ENCODE measurements around the gene TMOD3.

TMOD3 gene

DNA sequence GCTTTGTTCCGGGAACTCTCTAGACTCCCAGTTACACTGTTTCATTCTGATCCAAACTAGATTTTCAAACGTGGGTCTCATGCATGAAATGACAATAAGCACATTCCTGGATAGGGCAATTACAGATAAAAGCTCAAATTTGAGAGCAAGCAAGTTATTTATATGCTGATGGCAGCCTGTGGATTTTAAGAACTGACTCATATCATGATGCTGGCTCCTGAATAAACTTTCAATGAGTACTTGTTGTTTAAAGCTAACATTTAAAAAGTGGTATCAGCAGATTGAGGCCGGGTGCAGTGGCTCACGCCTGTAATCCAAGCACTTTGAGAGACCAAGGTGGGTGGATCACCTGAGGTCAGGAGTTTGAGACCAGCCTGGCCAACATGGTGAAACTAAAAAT, 75.5 kb downstream of the TMOD3 start:
- in situ Hi-C loops (cut with HindIII; ENCODE audit: low sequenced_read_pairs) = no loop called here

DNA sequence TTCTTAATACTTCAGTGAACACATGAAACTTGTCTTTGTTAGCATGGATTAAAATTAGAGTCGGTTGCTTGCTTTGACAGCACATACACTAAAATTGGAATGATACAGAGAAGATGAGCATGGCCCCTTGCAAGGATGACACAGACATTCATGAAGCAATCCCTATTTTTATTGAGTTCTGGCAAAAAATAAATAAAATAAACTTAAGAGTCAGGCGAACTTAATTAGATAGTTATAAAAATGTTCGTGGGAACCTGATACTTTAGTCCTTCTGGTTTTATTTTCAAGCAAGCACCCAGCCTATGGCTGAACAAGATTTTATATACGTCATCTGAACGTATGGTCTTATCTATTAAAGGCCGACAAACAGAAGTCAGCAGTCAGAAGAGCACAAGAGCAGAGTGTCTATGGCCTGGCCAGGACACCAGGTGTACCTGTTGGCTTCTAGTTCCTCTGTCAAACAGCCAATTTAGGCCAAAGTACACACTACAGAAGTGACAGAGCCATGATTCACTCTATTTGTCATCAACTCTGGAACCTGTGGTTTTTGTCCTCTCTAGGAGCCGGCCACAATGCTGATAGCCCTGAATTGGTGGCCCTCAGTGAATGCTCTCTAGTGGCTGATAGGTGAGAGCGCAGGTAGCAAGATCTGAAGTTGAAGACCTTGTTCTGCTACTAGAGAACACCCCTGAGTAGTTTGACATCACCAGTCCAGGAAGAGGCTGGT, 77.8 kb downstream of the TMOD3 start:
- in situ Hi-C loops (cut with HindIII; ENCODE audit: low sequenced_read_pairs) = no loop called here

DNA sequence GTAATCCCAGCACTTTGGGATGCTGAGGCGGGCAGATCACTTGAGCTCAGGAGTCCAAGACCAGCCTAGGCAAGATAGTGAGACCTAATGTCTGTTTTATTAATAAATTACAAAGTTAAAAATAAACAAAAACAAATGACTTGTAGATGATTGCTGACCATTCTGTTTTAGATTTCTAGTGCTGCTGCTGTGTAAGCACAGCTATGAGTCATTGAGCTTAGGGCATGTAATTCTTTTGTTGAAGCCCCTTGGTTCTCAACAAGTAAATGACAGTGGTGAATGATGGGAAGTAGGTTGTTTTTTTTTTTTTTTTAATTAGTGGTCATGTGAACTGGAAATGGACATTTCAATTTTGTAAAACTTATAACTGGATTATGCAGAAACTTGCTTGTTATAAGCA, 78.9 kb downstream of the TMOD3 start:
- in situ Hi-C loops (cut with HindIII; ENCODE audit: low sequenced_read_pairs) = no loop called here

DNA sequence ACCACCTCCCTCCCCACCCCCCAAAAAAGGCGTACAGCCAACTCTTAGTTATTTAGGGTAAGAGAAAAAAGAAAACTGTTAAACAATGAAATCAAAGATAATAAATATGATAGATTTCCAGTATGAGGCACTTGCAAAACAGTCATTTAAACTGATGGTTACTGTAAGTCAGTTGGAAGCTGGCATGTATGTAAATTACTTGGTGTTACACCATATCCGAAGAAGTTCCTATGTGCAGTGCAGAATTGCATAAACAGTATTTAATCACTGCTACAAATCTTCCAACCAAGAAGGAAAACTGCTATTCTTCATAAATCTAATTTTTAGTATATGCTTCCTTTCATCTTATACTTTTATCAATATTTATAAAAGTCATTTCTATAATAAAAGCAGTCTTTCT, 80.1 kb downstream of the TMOD3 start:
- in situ Hi-C loops (cut with HindIII; ENCODE audit: low sequenced_read_pairs) = no loop called here

DNA sequence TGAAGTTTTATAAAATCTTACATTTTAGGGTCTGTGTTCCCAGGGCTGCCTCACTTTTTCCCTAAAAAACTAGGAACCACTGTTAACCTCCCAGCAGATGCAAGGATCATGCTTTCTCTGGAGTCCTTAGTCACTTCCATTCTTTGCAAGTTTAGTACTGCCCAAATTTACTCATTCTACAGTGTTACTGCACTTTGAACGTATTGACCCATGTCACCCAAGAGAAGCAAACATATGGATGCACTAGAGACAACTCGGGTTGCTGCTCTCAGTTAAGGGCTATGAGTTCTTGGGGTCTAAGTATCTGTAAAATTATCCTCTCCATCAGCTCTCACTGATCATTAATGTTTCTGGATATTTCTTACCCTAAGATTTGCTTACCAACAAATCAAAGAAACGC, 83.1 kb downstream of the TMOD3 start:
- in situ Hi-C loops (cut with HindIII; ENCODE audit: low sequenced_read_pairs) = no loop called here

DNA sequence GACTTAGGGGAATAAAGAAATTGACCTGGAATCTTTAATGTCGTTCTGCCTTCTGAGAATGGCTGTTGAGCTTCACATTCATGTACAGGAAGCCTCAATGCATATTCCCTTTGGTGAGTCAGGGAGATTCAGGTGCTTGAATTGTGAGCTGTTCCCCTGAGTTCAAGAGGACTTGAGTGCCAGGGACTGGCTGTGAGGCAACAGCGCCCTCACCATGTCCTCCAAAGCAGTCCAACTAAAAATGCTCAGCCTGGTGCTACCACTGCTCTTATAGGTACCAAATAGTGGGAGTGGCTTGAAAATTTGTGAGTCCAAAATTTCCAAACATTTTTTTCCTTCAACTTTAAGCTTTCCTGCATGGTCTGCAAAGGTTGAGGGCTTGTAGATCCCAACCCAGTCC, 88.0 kb downstream of the TMOD3 start:
- in situ Hi-C loops (cut with HindIII; ENCODE audit: low sequenced_read_pairs) = no loop called here

DNA sequence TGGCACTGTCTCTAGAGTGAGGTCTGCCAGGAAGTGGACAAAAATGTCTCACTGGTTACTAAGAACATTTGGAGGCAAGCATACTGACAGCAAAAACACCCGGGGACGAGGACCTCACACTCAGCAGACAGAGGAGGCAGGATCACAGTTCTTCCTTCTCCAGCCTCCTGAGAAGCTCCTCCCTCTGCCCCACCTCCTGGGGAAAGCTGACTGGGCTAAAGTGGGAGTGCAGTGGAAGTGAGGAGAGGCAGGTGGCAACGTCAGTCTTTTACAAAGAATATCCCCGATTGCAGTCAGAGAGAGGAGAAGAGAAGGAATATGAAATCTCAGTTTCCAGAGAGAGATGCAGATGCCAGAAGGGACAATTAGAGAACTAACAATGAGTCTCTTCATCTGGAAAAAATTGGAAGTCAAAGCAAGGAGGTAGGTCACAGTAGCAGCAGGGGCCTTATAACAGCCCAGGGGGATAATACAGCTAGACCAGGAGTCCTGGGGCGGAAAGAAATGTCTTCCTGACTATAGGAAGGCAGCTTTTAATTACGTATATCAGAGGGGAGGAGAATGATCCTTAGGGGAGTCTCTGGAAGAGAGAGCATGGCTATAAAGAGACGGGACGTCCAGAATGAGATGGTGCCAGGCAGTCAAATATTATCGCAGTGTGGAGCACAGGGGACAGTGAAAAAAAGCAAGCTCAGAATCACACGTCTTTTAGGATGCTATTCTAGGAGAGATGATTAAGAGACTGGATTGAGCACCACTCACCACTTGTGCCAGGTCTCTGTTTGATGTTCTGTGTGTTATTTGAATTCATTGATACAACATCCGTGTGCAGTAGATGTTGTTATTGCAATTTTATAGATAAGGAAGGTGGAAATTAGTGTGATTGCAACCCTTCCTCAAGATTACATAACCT, 95.0 kb downstream of the TMOD3 start:
- in situ Hi-C loops (cut with HindIII; ENCODE audit: low sequenced_read_pairs) = no loop called here

DNA sequence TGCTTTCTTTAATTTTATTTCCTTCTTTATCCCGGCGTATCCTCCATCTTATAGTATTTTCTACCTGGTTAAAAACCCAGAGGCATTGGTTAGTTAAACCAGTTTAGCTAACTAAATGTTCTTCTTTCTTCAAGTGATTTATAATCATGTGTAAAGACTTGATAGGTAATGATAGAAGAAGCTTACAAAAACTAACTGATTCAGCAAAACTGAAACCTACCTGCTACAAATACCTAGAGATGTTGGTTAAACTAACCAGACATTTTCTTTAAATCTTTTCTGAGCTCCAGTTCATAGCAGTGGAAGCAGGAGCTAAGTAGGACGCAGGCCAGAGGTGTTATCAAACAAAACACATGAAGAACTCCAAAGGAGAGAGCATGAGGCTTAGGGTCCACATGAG, 97.4 kb downstream of the TMOD3 start:
- in situ Hi-C loops (cut with HindIII; ENCODE audit: low sequenced_read_pairs) = no loop called here

DNA sequence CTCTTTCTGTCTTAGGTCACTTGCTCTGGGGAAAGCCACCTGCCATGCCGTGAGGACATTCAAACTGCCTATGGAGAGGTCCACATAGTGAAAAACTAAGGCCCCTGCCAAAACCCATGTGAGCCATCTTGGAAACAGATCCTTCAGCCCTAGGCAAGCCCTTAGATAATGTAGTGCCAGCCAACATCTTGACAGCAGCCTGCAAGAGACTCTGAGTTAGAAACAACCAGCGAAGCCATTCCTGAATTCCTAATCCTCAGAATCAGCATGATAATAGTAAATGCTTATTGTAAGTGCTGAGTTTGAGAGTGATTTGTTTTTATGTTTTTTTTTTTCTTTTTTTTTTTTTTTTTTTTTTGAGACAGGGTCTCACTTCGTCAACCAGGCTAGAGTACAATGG, 101.6 kb downstream of the TMOD3 start:
- in situ Hi-C loops (cut with HindIII; ENCODE audit: low sequenced_read_pairs) = loop anchor here (5.0 kb wide), 1 partner anchor 44 kb away; no protein-coding TSS in a partner anchor

DNA sequence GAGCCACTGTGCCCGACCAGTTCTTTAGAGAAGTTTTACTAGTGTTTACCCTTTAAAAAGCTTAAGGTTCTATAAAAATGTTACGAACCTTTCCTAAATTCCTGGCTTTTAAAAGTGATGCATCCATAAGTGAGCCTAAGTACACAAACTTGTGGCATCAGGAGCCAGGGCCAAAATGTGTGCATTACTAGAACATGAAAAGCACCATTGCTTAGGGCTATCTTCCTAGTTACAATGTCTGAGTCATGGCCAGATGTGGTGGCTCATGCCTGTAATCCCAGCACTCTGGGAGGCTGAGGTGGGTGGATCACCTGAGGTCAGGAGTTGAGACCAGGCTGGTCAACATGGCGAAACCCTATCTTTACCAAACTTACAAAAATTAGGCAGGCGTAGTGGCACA, 102.2 kb downstream of the TMOD3 start:
- in situ Hi-C loops (cut with HindIII; ENCODE audit: low sequenced_read_pairs) = loop anchor here (5.0 kb wide), 1 partner anchor 44 kb away; no protein-coding TSS in a partner anchor

DNA sequence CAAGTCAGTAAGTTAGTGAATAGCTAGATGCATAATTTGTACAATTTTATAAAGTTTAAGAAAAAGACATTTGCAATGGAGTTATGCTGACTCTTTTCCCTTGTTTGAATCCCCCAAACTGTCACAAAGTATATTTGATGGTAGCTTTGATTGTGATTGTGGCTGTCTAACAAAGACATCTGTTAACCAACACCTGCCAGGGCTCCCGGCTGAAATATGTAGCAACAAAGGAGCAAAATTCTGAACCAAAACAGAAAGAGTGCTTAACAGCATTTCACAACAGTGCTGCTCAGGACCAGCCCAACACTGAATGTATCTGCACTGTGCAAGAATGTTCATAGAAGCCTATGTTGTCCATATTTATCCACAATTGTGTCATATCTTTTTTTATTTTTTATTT, 102.7 kb downstream of the TMOD3 start:
- in situ Hi-C loops (cut with HindIII; ENCODE audit: low sequenced_read_pairs) = loop anchor here (5.0 kb wide), 1 partner anchor 45 kb away; no protein-coding TSS in a partner anchor

DNA sequence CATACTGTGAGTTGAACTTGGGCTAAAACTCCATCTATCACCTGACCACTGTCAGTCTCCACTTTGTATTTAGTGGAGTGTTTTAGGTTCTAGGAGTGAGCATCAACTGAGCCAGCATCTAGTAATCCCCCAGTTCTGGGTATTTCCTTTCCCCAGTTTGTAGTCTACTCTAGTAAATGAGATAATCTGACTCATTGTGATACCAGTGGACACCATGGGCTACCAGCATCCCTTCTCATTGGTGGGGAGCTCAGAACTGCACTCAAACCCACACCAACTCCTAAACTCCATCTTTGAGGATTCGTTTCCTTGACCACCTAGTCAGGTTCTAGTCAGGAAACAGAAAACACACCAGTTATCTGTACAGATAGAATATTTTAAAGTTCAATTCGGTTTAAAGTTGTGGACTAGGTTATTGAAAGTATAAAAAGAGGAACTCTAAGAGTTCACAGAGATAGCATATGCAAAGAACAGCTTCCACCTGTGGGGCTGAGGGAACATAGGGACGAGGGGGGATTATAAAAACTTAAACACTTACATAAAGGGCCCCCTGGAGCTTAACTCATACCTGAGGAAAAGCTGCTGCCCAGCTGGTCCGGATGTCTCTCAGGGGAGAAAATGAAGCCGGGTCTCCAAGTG, 106.1 kb downstream of the TMOD3 start:
- in situ Hi-C loops (cut with HindIII; ENCODE audit: low sequenced_read_pairs) = no loop called here

DNA sequence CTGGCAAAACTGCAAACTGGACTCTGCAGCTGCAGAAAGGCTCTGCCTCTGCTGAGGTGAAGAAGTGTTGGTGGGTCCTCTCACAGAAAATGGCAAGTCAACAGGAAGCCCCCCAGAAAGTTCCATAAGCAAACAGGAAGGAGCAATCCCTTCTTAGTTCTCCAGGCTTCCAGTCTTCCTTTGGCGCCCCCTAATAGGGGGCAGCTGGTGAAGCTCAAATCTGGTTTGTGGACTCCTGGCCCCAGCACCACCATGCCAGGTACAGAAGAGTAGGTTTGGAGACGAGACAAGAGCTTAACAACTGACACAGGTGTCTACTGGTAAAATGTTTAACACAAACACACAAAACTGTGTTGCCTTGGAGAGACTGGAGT, 106.6 kb downstream of the TMOD3 start:
- in situ Hi-C loops (cut with HindIII; ENCODE audit: low sequenced_read_pairs) = no loop called here

DNA sequence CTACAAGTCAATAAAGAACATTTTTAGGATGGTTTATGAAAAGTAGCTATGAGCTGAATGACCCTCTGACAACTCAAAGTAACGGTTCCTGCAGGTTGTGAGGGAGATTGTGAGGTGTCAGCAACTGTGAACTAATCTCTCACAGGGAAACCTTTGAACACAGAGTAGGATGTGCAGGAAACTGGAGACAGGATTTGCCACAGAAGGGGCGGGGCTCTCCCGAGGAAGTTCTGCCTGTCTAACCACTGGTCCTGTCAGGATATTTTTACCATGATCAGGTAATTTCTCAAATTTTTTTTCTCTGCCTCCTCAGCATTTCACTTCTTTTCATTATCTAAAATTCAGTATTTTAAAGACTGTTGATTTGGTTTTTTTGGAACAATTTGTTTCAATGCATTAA, 108.8 kb downstream of the TMOD3 start:
- in situ Hi-C loops (cut with HindIII; ENCODE audit: low sequenced_read_pairs) = no loop called here

DNA sequence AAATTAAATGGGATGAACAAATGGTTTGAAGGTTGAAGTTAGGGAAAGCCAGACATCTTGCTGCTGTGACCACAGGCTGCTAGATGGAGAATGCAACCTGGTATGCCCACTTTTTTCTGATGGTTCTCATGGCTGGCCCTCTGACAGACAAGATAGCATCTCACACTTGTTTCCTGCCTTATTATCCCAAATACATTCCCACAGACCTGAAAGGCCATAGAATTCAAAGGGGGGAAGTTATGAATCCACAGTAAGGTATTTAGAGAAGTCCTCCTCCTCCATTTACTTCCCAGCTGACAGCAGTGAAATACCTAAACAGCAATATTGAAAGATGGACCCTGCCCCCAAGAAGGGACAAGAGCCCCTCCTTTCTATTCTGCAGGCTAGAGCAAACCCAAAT, 109.8 kb downstream of the TMOD3 start:
- in situ Hi-C loops (cut with HindIII; ENCODE audit: low sequenced_read_pairs) = no loop called here

DNA sequence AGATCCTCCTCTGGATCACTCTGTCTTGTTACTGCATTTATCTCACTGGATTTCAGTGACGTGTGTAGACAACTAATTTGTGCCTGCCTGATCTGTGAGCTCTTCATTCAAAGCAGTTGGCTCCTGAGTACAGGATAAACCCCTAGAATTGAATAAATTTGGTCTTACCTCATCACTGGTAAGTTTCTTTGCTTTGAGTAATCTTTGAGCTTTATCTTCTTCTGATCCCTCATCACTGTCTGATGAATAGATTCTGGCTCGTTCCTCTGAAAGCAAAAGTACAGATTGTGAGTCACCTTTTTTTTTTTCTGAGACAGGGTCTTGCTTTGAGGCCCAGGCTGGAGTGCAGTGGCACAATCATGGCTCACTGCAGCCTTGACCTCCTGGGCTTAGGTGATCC, 117.7 kb downstream of the TMOD3 start:
- in situ Hi-C loops (cut with HindIII; ENCODE audit: low sequenced_read_pairs) = no loop called here

DNA sequence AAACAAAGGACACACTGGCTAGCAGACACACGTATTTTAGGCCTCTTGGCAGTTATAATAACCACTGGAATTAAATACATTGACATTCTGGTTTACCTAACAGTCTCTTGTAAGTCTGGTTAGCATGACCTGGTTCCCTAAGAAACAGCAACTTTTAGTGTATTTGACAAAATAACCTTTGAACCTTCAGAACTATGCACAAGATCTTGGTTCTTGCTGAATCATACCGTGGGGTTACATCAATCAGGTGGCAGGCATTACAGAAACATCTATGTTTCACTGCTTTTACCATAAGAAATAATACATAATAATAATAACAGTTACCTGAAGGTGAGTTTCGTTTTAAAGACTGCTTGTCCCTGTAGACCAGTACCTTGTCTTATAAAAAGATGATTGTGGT, 123.4 kb downstream of the TMOD3 start:
- in situ Hi-C loops (cut with HindIII; ENCODE audit: low sequenced_read_pairs) = no loop called here

DNA sequence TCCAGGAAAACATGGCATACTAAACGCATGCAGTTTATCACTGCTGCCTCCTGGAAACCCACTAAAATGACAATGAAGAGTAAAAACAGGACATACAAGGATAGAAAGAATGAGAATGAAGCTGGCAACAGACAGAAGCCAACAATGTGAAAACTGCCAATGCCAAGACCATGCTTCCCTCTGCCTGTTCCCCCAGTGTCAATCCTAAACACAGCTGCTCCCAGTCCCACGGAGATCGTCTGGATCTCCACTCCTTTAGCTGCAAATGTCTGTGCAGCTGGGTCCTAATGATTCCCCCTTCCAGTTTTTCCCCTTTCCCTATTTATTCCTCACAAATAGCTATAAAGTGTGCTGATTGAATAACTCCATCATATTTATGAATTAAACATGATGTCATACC, 126.1 kb downstream of the TMOD3 start:
- in situ Hi-C loops (cut with HindIII; ENCODE audit: low sequenced_read_pairs) = no loop called here

All from endothelial cell of hepatic sinusoid (primary cell).